ENCODE results near the gene OR2S2.
"Not testable (repeated sequence)": the region's sequence is repeated elsewhere in the genome, so short reads cannot be mapped to it uniquely, and the experiment has no call there.

OR2S2 gene

DNA sequence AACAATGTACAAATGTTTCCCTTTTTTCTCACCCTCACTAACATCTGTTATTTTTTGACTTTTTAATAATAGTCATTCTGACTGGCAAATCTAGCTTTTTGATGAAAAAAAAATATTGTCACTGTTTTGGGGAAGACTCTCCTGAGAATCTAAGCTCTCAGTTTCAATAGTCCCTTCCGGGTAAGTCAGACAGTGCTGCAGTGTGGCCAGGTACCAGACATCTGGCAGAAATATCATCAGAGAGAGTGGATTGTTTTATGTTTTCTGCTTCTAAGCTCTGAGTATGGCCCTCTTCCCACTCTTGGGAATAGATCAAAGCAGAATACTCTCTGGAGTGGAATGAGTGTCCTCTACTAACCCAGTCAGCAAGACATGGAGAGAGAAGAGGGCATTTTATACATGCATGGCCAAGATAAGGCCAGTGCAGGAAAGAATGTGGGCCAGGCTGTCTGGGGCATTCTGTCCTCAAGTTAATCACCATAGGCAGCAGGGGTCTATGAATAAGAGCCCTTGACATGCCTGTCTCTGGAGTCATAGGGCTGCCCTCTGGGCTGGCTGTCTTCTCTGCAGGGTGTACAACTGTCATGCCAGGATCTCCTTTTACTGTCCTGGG, 38.5 kb upstream of the OR2S2 start:
- DNase-seq (ENCODE audit: low spot score): no peak
- no peak overlapping the region for H3K27ac ChIP-seq
- TF ChIP-seq, protein P1, sequence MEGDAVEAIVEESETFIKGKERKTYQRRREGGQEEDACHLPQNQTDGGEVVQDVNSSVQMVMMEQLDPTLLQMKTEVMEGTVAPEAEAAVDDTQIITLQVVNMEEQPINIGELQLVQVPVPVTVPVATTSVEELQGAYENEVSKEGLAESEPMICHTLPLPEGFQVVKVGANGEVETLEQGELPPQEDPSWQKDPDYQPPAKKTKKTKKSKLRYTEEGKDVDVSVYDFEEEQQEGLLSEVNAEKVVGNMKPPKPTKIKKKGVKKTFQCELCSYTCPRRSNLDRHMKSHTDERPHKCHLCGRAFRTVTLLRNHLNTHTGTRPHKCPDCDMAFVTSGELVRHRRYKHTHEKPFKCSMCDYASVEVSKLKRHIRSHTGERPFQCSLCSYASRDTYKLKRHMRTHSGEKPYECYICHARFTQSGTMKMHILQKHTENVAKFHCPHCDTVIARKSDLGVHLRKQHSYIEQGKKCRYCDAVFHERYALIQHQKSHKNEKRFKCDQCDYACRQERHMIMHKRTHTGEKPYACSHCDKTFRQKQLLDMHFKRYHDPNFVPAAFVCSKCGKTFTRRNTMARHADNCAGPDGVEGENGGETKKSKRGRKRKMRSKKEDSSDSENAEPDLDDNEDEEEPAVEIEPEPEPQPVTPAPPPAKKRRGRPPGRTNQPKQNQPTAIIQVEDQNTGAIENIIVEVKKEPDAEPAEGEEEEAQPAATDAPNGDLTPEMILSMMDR (conservative IDR thresholded peaks at IDR 0.05; ENCODE audit: low read depth): no peak
- POLR2A ChIA-PET (ENCODE audit: low non-redundant PET): no interaction called here
- CTCF ChIA-PET: interaction anchor here (0.7 kb wide), 2 partner anchors 135 to 393 kb away, joined by 3 to 6 read pairs; no protein-coding TSS in a partner anchor

DNA sequence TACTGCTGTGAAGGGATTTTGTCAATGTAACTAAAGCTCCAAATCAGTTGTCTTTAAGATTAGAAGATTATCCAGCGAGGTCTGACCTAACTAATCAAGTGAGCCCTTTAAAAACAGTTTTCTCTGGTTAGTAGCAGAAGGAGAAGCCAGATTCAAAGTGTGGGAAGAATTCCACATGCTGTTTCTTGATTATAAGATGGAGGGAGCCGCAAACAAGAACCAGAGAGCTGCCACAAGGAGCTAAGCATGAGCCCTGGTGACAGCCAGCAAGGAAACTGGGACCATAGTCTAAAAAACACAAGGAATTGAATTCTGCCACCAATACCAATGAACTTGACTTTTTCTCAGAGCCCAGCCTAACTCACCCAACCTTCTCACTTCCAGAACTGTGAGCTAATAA, 37.0 kb upstream of the OR2S2 start:
- DNase-seq (ENCODE audit: low spot score): no peak
- ChIA-PET POLR2A (ENCODE audit: low non-redundant PET) (no interaction called here), CTCF (interaction anchor here (1.4 kb wide), 1 partner anchor 40 kb away, joined by 4 read pairs; no protein-coding TSS in a partner anchor)
- TF ChIP-seq, protein P1 (conservative IDR thresholded peaks at IDR 0.05; ENCODE audit: low read depth): no peak
- no peak overlapping the region for H3K27ac ChIP-seq

DNA sequence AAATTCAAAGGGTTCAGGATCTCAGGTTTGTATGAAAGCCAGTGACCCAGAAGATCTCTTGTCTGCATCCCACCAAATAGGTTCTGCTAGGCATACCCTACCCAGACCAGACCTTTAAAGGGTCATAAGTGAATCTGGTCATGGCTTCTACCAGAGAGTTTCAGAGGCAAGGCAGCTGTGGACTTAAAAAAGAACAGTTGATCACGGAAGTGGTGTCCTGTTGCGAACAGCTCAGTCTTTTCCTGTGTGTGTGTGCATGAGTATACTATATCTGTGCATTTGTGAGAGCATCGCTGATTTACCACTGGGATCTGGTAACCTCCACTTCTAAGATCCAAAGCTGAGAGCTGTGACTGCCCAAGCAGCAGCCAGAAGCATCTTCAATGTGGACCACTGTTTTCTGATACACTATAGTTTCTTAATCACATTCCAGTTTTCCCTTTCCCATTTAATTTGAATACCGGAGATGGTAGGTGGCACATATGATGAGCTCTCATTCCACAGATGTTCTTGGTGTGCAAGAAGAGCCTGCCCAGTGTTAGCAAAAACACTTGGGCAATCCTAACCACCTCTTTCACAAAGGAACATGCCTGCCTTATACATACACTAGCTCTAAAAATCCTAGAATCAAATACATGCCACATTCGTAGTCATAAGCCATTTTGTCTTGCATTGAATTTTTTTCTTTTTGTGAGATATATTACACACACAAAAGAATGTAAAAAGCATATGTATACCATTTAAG, 36.2 kb upstream of the OR2S2 start:
- ChIA-PET CTCF (interaction anchor here (1.4 kb wide), 1 partner anchor 39 kb away, joined by 4 read pairs; no protein-coding TSS in a partner anchor), POLR2A (ENCODE audit: low non-redundant PET) (no interaction called here)
- DNase-seq (ENCODE audit: low spot score): no peak
- H3K27ac ChIP-seq: no peak overlapping the region
- TF ChIP-seq, protein P1 (conservative IDR thresholded peaks at IDR 0.05; ENCODE audit: low read depth): no peak

DNA sequence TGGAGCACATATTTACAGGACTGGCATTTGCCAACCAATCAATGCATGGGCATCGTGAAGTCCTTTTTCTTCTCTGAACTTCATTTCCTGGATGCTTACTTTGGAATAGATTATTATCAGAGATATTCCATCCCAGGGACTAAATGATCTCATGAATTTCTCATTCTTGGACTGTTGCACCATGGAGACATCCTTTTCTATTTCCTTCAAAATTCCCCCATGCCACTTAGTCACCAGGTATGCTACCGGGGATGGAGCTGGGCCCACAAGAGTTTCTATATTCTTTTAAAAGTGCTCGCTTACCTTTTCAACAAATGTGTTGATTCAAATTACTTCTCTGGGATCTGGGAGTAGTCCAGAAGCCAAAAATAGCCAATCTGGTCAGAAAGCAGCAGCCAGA, 35.2 kb upstream of the OR2S2 start:
- CTCF ChIA-PET; POLR2A ChIA-PET (ENCODE audit: low non-redundant PET); DNase-seq (ENCODE audit: low spot score); H3K27ac ChIP-seq: not testable (repeated sequence)

DNA sequence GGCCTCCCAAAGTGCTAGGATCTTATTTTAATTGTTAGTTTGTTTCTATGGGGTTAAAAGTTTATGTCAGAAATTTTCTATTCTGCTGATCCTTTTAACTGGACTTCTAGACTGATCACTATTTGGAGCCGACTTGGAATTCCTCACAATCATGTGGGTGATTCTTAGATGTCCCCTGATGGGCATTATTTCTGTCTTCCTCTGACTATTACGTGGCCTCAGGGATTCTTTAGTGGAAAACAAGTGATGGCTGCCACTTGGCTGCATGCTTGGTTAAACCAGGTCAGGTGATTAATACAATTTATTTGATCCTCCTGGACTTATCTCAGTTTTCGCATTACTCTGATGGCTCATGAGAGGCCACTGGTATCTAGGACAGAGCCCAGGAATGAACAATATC, 32.2 kb upstream of the OR2S2 start:
- CTCF ChIA-PET: interaction anchor here (0.6 kb wide), 1 partner anchor 1587 kb away, joined by 3 read pairs; no protein-coding TSS in a partner anchor
- no peak overlapping the region for H3K27ac ChIP-seq
- POLR2A ChIA-PET (ENCODE audit: low non-redundant PET): no interaction called here
- TF ChIP-seq, protein P1 (conservative IDR thresholded peaks at IDR 0.05; ENCODE audit: low read depth): no peak
- no peak for DNase-seq (ENCODE audit: low spot score)

DNA sequence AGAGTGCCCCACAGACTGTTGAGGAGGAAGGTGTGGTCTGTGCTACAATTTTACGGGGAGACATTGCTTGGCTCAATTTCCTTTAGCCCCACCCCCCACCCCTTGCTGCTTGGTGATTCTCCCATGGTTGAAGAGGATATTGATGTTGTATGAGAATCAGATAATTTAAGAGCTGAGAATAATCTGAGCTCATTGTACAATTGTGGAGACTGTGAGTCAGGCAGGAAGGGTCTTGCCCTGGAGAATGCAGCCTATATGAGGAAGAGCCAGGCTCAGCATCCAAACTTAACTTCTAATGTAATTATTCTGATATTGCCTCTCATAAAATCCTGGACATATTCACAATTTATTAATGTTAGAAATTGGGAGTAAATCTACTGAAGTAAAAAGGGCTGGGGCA, 26.1 kb upstream of the OR2S2 start:
- TF ChIP-seq, protein P1 (conservative IDR thresholded peaks at IDR 0.05; ENCODE audit: low read depth): no peak
- no peak overlapping the region for H3K27ac ChIP-seq
- POLR2A ChIA-PET (ENCODE audit: low non-redundant PET): no interaction called here
- no peak for DNase-seq (ENCODE audit: low spot score)
- CTCF ChIA-PET: no interaction called here

DNA sequence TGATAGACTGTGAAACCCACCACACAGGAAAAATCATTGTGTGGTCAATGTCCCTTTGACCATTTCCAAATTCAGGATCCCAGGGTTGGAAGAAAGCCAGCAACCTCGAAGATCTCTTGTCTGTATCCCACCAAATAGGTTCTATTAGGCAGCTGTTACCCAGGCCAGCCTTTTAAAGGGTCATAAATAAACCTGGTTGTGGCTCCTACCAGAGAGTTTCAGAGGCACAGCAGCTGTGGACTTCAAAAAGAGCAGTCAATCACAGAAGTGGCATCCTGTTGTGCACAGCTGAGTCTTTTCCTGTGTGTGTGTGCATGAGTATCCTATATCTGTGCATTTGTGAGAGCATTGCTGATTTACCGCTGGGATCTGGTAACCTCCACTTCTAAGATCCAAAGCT, 23.7 kb upstream of the OR2S2 start:
- no peak for DNase-seq (ENCODE audit: low spot score)
- POLR2A ChIA-PET (ENCODE audit: low non-redundant PET): no interaction called here
- no peak overlapping the region for H3K27ac ChIP-seq
- CTCF ChIA-PET: no interaction called here
- TF ChIP-seq, protein P1 (conservative IDR thresholded peaks at IDR 0.05; ENCODE audit: low read depth): no peak
